Measurements from ENCODE around the gene EIF3F. TPM values are rescaled to one million over a fixed set of nuclear protein-coding genes. Genes with fewer than 3 reads are reported as not detected.

The EIF3F gene
- total RNA-seq, 4 donors from 2014 or later, result 132 to 345 (median 190) TPM

DNA sequence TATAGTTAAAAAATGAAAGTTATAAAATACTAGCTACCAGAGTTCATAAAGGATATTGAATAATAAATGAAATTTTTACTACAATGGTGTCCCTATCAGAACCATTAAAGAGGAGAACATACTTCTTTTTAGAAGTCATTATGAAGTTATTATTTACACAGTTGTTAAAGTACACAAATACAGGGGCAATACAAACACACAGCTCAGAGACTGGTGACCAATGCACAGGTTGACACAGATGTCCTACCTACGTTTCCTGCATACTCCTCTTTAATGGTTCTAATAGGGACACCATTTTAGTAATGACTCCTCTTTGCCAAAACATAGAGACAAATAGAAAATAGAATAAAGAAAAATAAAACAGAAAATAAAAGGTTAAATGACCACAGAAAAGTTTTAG is 31.9 kb upstream of the EIF3F start:
- DNase-seq, result no peak
- no peak overlapping the region for H3K27ac ChIP-seq
- no peaks in the 10 kb centered on the region for H3K4me1 ChIP-seq
- no peaks in the 10 kb centered on the region for H3K9me3 ChIP-seq
- H3K36me3 ChIP-seq, result no peaks in the 10 kb centered on the region
- no peak overlapping the region for H3K4me3 ChIP-seq
- H3K27me3 ChIP-seq, result no peaks in the 10 kb centered on the region
- no peak for TF ChIP-seq POLR2A (IDR thresholded peaks at IDR 0.05)
- TF ChIP-seq, protein P1, sequence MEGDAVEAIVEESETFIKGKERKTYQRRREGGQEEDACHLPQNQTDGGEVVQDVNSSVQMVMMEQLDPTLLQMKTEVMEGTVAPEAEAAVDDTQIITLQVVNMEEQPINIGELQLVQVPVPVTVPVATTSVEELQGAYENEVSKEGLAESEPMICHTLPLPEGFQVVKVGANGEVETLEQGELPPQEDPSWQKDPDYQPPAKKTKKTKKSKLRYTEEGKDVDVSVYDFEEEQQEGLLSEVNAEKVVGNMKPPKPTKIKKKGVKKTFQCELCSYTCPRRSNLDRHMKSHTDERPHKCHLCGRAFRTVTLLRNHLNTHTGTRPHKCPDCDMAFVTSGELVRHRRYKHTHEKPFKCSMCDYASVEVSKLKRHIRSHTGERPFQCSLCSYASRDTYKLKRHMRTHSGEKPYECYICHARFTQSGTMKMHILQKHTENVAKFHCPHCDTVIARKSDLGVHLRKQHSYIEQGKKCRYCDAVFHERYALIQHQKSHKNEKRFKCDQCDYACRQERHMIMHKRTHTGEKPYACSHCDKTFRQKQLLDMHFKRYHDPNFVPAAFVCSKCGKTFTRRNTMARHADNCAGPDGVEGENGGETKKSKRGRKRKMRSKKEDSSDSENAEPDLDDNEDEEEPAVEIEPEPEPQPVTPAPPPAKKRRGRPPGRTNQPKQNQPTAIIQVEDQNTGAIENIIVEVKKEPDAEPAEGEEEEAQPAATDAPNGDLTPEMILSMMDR (IDR thresholded peaks at IDR 0.05), result no peak

DNA sequence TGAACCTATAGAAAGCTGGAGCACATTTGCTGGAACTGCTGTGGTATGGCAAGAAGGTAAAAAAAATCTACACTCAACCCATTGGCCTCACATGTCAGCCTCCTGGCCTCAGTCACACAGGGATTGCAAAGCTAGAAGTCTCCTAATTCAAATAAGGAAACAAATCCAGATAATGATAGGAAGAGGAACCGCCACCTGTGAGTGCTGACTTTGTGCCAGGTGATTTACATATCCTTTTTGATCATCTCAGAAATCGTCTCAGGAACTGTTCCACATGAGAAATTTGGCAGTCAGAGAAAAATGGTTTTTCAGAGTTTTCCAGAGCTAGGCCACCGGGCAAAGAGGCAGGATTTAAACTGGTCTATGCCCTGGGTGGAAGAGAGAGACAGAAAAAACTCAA is 22.9 kb upstream of the EIF3F start:
- DNase-seq, result no peak
- H3K9me3 ChIP-seq, result no peaks in the 10 kb centered on the region
- H3K4me1 ChIP-seq, result no peaks in the 10 kb centered on the region
- no peaks in the 10 kb centered on the region for H3K36me3 ChIP-seq
- no peak overlapping the region for H3K27ac ChIP-seq
- TF ChIP-seq, protein P1 (IDR thresholded peaks at IDR 0.05), result no peak
- no peak for TF ChIP-seq POLR2A (IDR thresholded peaks at IDR 0.05)
- H3K4me3 ChIP-seq, result no peak overlapping the region
- H3K27me3 ChIP-seq, result no peaks in the 10 kb centered on the region

DNA sequence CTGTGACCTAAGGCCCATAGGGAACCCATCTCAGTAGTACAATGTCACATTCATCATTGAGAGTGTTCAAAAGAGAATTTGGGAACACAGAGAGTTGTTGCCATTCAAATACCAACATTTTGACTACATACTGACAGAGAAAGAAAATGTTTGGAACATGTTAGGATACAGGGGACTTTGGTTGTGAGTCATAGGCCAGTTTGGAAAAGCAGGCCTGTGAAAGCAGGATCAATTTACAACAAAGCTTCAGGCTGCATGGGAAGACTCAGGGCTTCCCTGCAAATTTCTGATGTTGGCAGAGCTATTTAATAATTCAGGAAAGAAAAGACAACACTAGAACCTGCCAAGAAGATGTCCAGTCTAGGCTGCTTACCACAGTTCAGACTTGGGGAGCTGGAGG is 22.3 kb upstream of the EIF3F start:
- H3K4me1 ChIP-seq, result no peaks in the 10 kb centered on the region
- DNase-seq, result no peak
- no peak overlapping the region for H3K27ac ChIP-seq
- TF ChIP-seq POLR2A (IDR thresholded peaks at IDR 0.05), result no peak
- H3K27me3 ChIP-seq, result no peaks in the 10 kb centered on the region
- no peaks in the 10 kb centered on the region for H3K9me3 ChIP-seq
- H3K4me3 ChIP-seq, result no peak overlapping the region
- H3K36me3 ChIP-seq, result no peaks in the 10 kb centered on the region

DNA sequence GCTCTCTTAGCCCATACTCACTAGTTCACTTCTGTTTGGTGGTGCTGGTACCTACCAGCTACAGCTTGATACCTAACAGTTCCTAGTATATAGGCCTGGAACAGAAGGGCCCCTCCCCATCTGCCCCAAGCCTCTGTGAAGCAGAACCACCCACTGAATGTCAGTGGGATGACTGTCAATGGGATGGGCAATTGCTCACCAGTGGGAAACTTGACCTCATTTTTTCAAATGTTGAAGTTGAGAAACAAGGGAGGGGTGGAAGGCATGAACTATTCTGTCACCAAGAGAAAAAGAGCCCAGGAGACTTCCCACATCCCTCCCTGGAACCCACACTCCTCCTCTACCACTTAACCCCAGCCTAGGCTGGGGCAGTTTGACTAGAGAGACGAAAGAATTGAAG is 21.8 kb upstream of the EIF3F start, which contains the start of gene NLRP10:
Gene NLRP10 (minus strand): TSS at position 62 of the 400 bp plus-strand sequence. CDS start 1,952 bp downstream, outside the sequence.
- Histone ChIP-seq H3K4me1 (no peaks in the 10 kb centered on the region), H3K4me3 (no peak within 1 kb of the TSS), H3K27me3 (no peaks in the 10 kb centered on the region), H3K27ac (no peak within 1 kb of the TSS), H3K36me3 (no peaks in the 10 kb centered on the region), H3K9me3 (no peaks in the 10 kb centered on the region)
- no peak for TF ChIP-seq POLR2A (IDR thresholded peaks at IDR 0.05)
- TF ChIP-seq, protein P1 (IDR thresholded peaks at IDR 0.05), result no peak
- no peak for DNase-seq

DNA sequence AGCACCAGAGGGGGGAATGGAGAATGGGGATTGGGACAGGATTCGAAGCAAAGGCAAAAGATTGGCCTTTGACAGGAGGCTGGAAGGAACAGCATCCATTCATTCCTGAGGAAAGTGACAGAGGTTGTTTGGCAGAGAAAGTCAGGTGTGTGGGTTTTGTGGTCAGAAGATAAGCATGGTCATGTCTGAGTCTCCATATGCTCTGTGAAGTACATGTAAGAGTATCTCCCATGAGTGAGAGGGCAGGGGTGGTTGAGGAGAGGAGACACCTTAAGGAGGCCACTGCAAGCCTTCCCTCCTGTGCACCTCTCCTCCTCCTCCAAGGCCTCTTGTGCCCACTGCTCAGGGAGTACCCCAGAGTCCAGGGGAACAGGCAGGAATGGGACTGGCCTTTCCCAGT is 20.0 kb upstream of the EIF3F start:
- Histone ChIP-seq H3K4me1 (no peaks in the 10 kb centered on the region), H3K27ac (no peak overlapping the region), H3K9me3 (no peaks in the 10 kb centered on the region), H3K27me3 (no peaks in the 10 kb centered on the region), H3K4me3 (no peak overlapping the region), H3K36me3 (no peaks in the 10 kb centered on the region)
- no peak for DNase-seq
- TF ChIP-seq, protein P1 (IDR thresholded peaks at IDR 0.05), result no peak
- TF ChIP-seq POLR2A (IDR thresholded peaks at IDR 0.05), result no peak

DNA sequence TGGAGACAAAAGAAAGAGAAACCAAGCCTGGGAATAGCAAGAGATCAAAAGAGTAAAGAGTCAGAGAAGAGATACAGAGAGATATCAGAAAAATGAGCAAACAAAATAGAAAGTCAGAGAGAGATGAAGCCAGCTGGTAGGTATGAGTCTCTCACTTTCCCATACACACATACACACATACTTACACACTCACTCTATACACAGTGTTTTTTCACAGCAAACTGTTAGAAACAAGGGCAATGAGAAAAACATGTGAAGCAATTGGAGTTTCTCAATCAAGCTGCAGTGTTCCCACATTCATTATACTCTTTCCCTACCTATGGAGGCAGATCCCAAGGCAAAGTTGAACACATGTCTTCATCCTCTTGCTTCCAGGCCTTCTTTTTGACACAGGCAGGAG is 19.3 kb upstream of the EIF3F start:
- no peak for TF ChIP-seq POLR2A (IDR thresholded peaks at IDR 0.05)
- TF ChIP-seq, protein P1 (IDR thresholded peaks at IDR 0.05), result no peak
- no peak for DNase-seq
- Histone ChIP-seq H3K27ac (no peak overlapping the region), H3K36me3 (no peaks in the 10 kb centered on the region), H3K4me1 (no peaks in the 10 kb centered on the region), H3K27me3 (no peaks in the 10 kb centered on the region), H3K9me3 (no peaks in the 10 kb centered on the region), H3K4me3 (no peak overlapping the region)

All from Peyer's patch (tissue), 4 donors.